IPS-NIHi7 (cell line): Measurements from ENCODE around the gene ZNF649.
A peak's percentile ranks its signal among the peaks of the same experiment; 100 is the strongest.

Experiments
- DNase-seq: peaks from one replicate; pipeline ENCODE4 v3.0.0; 2012; ENCODE audit warnings: mixed read lengths; ENCODE audit errors: extremely low spot score

The ZNF649 gene

GRCh38 chr19:51887522-51888498 is 17.0 kb downstream of the ZNF649 start, which contains the start of gene ZNF577:
Gene ZNF577 (minus strand): TSS chr19:51887951. CDS start chr19:51880382, 7,569 bp downstream.
- peak; percentile 89 for DNase-seq

- DNase-seq: no peak
Measured at GRCh38 chr19:51884713-51885112, 20.1 kb downstream of the ZNF649 start.

- no peak for DNase-seq
Measured at GRCh38 chr19:51882518-51882917, 22.3 kb downstream of the ZNF649 start.

GRCh38 chr19:51873097-51873496 is 31.7 kb downstream of the ZNF649 start:
- DNase-seq: no peak

GRCh38 chr19:51861870-51862622 is 42.8 kb downstream of the ZNF649 start:
- no peak for DNase-seq
